Neutrophil (primary cell): Measurements from ENCODE around the gene PRM3.
"Not testable (repeated sequence)": the region's sequence is repeated elsewhere in the genome, so short reads cannot be mapped to it uniquely, and the experiment has no call there.

Source experiments
- H3K27ac ChIP-seq: fragments of 200-600 bp; sonication (generic); 2 replicates; pipeline ENCODE4 v1.5.1; 2016; ENCODE audit warnings: mild to moderate bottlenecking, moderate library complexity
- H3K27me3 ChIP-seq: fragments of 200-600 bp; sonication (generic); 2 replicates; pipeline ENCODE4 v1.6.0; 2016; ENCODE audit warnings: mild to moderate bottlenecking
- H3K36me3 ChIP-seq: fragments of 200-600 bp; sonication (generic); 2 replicates; pipeline ENCODE4 v1.5.1; 2017
- H3K4me1 ChIP-seq, 2 experiments: fragments of 200-600 bp in 1 of 2; sonication (generic) in 1 of 2; 1 replicate in 1 of 2; 2 replicates in 1 of 2; pipeline versions ENCODE4 v1.5.1 to v1.6.1; 2013 to 2016; ENCODE audit warnings: low read depth in 1 of 2, low read length in 1 of 2, mild to moderate bottlenecking in 1 of 2, moderate library complexity in 1 of 2; ENCODE audit not compliant: control insufficient read depth in 1 of 2, insufficient read depth in 1 of 2
- H3K4me3 ChIP-seq, 2 experiments: fragments of 200-600 bp in 1 of 2; sonication (generic) in 1 of 2; 1 replicate in 1 of 2; 2 replicates in 1 of 2; pipeline ENCODE4 v1.5.1; 2013 to 2016; ENCODE audit warnings: low read depth in 1 of 2, low read length in 1 of 2, mild to moderate bottlenecking in 1 of 2, moderate library complexity in 1 of 2
- H3K9me3 ChIP-seq: fragments of 200-600 bp; sonication (generic); 2 replicates; pipeline ENCODE4 v1.5.1; 2016
- TF ChIP-seq, protein P1 (sequence below): fragments of 200-600 bp; sonication (generic); IDR thresholded peaks from 2 replicates; pipeline ENCODE4 v1.5.1; 2016; ENCODE audit warnings: antibody characterized with exemption

PRM3 gene

DNA sequence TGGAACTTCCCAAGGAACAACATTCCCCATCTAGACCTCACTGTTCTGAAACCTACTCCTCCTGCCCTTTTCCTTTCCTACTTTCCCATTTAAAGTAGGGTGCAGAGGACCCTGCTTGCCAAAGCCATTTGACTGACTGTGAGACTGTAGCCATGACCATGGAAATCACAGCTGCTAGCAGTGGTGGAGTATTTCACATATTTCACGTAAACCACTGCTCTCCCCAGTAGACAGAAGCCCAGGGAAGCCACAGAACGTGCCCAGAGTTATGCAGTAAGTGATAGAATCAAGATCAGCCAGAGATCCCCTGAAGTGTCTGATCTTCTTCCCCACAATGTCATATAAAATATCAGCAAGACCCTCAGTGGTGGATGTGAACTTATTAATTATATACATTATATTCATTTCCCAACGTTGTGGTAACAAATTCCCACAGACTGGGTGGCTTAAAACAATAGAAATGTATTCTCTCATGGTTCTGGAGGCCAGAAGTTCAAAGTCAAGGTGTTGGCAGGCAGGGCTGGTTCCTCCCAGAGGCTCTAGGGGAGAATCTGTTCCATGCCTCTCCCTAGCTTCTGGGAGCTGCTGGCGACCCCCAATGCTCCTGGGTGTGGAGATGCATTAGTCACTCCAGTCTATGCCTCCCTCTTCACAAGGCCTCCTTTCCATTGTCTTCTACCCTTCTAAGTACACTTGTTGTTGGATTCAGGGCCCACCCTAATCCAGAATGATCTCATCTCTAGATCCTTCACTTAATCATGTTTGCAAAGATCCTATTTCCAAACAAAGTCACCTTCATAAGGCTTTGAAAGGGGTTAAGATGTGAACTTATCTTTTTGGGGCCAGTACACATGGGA, 28.4 kb upstream of the PRM3 start:
- TF ChIP-seq, protein P1, sequence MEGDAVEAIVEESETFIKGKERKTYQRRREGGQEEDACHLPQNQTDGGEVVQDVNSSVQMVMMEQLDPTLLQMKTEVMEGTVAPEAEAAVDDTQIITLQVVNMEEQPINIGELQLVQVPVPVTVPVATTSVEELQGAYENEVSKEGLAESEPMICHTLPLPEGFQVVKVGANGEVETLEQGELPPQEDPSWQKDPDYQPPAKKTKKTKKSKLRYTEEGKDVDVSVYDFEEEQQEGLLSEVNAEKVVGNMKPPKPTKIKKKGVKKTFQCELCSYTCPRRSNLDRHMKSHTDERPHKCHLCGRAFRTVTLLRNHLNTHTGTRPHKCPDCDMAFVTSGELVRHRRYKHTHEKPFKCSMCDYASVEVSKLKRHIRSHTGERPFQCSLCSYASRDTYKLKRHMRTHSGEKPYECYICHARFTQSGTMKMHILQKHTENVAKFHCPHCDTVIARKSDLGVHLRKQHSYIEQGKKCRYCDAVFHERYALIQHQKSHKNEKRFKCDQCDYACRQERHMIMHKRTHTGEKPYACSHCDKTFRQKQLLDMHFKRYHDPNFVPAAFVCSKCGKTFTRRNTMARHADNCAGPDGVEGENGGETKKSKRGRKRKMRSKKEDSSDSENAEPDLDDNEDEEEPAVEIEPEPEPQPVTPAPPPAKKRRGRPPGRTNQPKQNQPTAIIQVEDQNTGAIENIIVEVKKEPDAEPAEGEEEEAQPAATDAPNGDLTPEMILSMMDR: no peak
- no peak overlapping the region for H3K4me3 ChIP-seq
- no peaks in the 10 kb centered on the region for H3K9me3 ChIP-seq
- no peak overlapping the region for H3K27ac ChIP-seq
- H3K27me3 ChIP-seq: no peaks in the 10 kb centered on the region
- peaks cover 32 to 33% of the 10 kb centered on the region in 2 experiments for H3K4me1 ChIP-seq
- H3K36me3 ChIP-seq: no peaks in the 10 kb centered on the region

DNA sequence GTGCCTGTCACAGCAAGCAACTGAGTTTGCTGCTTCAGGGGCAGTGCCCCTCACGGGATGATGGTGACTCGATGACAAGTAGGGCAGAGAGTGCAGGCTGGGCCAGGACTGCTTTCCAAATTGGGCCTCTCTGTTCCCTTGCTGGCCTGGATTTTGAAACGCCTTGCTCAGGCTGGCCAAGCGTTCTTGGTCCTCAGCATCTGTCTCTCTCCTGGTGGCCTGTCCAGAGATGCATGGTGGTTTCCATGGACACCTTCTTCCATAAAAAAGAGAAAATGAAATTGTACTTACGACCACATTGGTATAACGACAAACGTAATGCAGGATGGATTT, 27.1 kb upstream of the PRM3 start:
- Histone ChIP-seq H3K4me1 (peaks cover 19 to 21% of the 10 kb centered on the region in 2 experiments), H3K4me3 (no peak overlapping the region), H3K9me3 (no peaks in the 10 kb centered on the region), H3K27ac (no peak overlapping the region), H3K27me3 (no peaks in the 10 kb centered on the region), H3K36me3 (no peaks in the 10 kb centered on the region)
- TF ChIP-seq, protein P1: no peak

DNA sequence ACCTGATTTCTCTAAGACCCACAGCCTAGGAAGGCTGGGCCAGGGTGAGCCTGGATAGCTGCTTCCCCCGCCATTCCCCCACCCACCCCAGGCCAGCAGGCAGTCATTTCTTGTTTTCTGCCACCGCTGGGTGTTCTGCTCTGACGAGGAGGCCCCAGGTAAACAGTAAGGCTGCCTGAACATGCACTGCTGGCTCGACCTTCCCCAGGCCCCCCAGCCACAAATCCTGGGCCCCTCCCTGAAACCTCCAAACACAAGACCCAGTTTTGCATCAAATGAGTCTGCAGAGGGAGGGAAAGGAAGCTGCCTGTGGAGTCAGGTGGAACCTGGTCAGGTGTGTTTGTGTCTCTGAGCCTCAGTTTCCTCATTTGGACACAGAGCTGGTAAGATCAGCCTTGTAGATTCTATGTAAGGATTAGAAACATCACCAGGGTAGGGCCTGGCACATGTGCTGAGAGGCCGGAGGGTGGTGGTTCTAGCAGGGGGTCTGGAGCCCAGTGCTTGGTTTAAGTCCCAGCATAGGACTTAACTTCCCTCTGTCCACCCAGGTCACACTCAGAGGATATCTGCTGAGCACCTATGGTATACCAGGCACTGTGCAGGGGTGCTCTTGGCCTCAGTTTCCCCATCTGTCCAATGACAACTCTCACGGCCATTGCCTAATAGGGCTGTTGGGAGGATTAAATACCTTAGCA, 26.6 kb upstream of the PRM3 start:
- Histone ChIP-seq H3K27me3 (no peaks in the 10 kb centered on the region), H3K27ac (no peak overlapping the region), H3K36me3 (no peaks in the 10 kb centered on the region), H3K9me3 (no peaks in the 10 kb centered on the region), H3K4me1 (peaks cover 14 to 16% of the 10 kb centered on the region in 2 experiments), H3K4me3 (no peak overlapping the region)
- TF ChIP-seq, protein P1: no peak

DNA sequence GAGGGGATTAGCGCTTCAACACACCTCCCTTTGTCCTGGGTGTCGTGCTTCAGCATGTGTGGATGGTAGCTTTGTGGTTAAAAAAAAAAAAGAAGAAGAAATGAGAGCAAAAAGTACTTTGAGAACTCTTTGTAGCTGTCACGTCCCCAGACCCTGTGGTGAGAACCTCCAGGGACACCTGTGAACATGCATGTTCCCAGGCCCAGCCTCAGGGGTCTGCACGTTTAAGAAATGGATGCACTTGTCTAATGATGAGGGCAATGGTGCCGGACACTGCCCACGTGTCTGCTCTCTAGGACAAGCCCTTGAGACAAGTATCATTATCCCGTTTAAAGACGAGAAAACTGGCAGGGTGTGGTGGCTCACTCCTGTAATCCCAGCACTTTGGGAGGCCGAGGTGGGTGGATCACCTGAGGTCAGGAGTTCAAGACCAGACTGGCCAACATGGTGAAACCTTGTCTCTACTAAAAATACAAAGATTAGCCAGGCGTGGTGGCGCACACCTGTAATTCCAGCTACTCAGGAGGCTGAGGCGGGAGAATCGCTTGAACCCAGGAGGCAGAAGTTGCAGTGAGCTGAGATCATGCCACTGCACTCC, 25.6 kb upstream of the PRM3 start:
- H3K4me3 ChIP-seq, H3K27ac ChIP-seq, H3K9me3 ChIP-seq, H3K36me3 ChIP-seq, H3K27me3 ChIP-seq: not testable (repeated sequence)
- H3K4me1 ChIP-seq: peaks cover 11 to 13% of the 10 kb centered on the region in 2 experiments

DNA sequence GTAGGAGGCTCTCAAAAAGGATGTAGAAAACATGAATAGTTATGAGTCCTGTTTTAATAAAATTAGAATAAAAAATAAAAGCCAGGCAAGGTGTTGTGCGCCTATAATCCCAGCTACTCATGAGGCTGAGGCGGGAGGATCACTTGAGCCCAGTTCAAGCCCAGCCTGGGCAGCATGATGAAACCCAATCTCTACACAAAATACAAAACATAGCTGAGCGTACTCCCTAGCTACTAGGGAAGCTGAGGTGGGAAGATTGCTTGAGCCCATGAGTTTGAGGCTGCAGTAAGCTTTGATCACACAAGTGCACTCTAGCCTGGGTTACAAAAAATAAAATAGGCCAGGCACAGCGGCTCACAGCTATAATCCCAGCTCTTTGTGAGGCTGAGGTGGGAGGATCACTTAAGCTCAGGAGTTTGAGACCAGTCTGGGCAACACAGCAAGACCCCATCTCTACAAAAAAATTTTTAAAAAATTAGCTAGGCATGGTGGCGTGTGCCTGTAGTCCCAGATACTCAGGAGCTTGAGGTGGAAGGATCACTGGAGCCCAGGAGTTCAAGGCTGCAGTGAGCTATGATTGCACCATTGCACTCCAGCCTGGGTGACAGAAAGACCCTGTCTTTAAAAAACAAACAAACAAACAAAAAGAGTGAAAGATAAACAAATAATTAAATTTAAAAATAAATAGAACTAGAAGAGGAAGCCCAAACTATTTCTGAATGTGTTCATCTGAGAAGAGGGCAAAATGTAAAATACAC, 24.9 kb upstream of the PRM3 start:
- Histone ChIP-seq H3K27me3 (no peaks in the 10 kb centered on the region), H3K4me3 (no peak overlapping the region), H3K4me1 (peaks cover 11 to 13% of the 10 kb centered on the region in 2 experiments), H3K36me3 (no peaks in the 10 kb centered on the region), H3K27ac (peak overlapping the region; percentile 29), H3K9me3 (no peaks in the 10 kb centered on the region)
- TF ChIP-seq, protein P1: no peak
